ENCODE measurements around the gene TFF2. TPM values are rescaled to one million over a fixed set of nuclear protein-coding genes. Genes with fewer than 3 reads are reported as not detected.

The TFF2 gene
- total RNA-seq, 1 experiment from 2014 or later: not detected

- H3K36me3 Mint-ChIP-seq (ENCODE audit: insufficient read depth, unreplicated experiment): no peaks in the 10 kb centered on the region
- peaks cover 2% of the 10 kb centered on the region for H3K9me3 Mint-ChIP-seq (ENCODE audit: low read depth, unreplicated experiment)
- no peaks in the 10 kb centered on the region for H3K27me3 Mint-ChIP-seq (ENCODE audit: unreplicated experiment)
- no peak overlapping the region for H3K4me3 Mint-ChIP-seq (ENCODE audit: low read depth, unreplicated experiment)
- no peak for TF ChIP-seq CTCF (IDR thresholded peaks at IDR 0.05; ENCODE audit: unreplicated experiment)
- no peak overlapping the region for H3K27ac Mint-ChIP-seq (ENCODE audit: unreplicated experiment)
- CTCF ChIA-PET: interaction anchor here (1.4 kb wide), 1 partner anchor 22 kb away, joined by 4 read pairs; no protein-coding TSS in a partner anchor
- intact Hi-C loops (cut with micrococcal nuclease; ENCODE audit: unreplicated experiment): no loop called here
- peaks cover 20% of the 10 kb centered on the region for H3K4me1 Mint-ChIP-seq (ENCODE audit: low read depth, unreplicated experiment)
- no peak for DNase-seq
- no TSS peak for BruUV-seq (replicated peaks)
Observed at GRCh38 chr21:42360317-42360716, 9.5 kb upstream of the TFF2 start.

DNA sequence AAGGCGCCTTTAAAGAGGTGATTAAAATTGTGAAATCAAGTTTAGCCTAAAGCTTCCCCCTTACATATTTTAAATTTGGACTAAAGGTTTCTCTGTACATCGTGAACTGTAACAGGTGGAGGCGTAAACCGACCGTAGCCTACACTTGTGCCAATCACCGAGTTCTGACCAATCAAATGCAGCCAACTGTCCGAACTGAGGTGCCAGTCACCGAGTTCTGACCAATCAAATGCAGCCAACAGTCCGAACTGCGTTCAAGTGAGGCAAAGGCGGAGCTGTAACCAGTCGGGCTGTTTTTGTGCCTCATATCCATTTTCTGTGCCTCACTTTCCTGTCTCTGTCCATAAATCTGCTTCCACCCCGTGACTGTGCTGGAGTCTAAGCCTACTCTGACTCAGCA, 8.1 kb upstream of the TFF2 start:
- H3K4me1 Mint-ChIP-seq (ENCODE audit: low read depth, unreplicated experiment): peaks cover 15% of the 10 kb centered on the region
- no TSS peak for BruUV-seq (replicated peaks)
- H3K4me3 Mint-ChIP-seq (ENCODE audit: low read depth, unreplicated experiment): no peak overlapping the region
- H3K36me3 Mint-ChIP-seq (ENCODE audit: insufficient read depth, unreplicated experiment): no peaks in the 10 kb centered on the region
- H3K27ac Mint-ChIP-seq (ENCODE audit: unreplicated experiment): no peak overlapping the region
- intact Hi-C loops (cut with micrococcal nuclease; ENCODE audit: unreplicated experiment): no loop called here
- no peak for DNase-seq
- TF ChIP-seq CTCF (IDR thresholded peaks at IDR 0.05; ENCODE audit: unreplicated experiment): no peak
- CTCF ChIA-PET: no interaction called here
- peaks cover 2% of the 10 kb centered on the region for H3K27me3 Mint-ChIP-seq (ENCODE audit: unreplicated experiment)
- peaks cover 2% of the 10 kb centered on the region for H3K9me3 Mint-ChIP-seq (ENCODE audit: low read depth, unreplicated experiment)

- no peak for TF ChIP-seq CTCF (IDR thresholded peaks at IDR 0.05; ENCODE audit: unreplicated experiment)
- Mint-ChIP-seq H3K27me3 (ENCODE audit: unreplicated experiment) (peaks cover 9% of the 10 kb centered on the region), H3K36me3 (ENCODE audit: insufficient read depth, unreplicated experiment) (no peaks in the 10 kb centered on the region), H3K4me3 (ENCODE audit: low read depth, unreplicated experiment) (no peak overlapping the region), H3K27ac (ENCODE audit: unreplicated experiment) (no peak overlapping the region), H3K4me1 (ENCODE audit: low read depth, unreplicated experiment) (peaks cover 10% of the 10 kb centered on the region), H3K9me3 (ENCODE audit: low read depth, unreplicated experiment) (peaks cover 5% of the 10 kb centered on the region)
- DNase-seq: no peak
- no TSS peak for BruUV-seq (replicated peaks)
- CTCF ChIA-PET: no interaction called here
- intact Hi-C loops (cut with micrococcal nuclease; ENCODE audit: unreplicated experiment): no loop called here
Observed at GRCh38 chr21:42358261-42358660, 7.5 kb upstream of the TFF2 start.

- peaks cover 10% of the 10 kb centered on the region for H3K4me1 Mint-ChIP-seq (ENCODE audit: low read depth, unreplicated experiment)
- H3K4me3 Mint-ChIP-seq (ENCODE audit: low read depth, unreplicated experiment): no peak overlapping the region
- intact Hi-C loops (cut with micrococcal nuclease; ENCODE audit: unreplicated experiment): no loop called here
- TF ChIP-seq CTCF (IDR thresholded peaks at IDR 0.05; ENCODE audit: unreplicated experiment): no peak
- H3K27ac Mint-ChIP-seq (ENCODE audit: unreplicated experiment): no peak overlapping the region
- BruUV-seq (replicated peaks): no TSS peak
- CTCF ChIA-PET: no interaction called here
- H3K27me3 Mint-ChIP-seq (ENCODE audit: unreplicated experiment): peaks cover 17% of the 10 kb centered on the region
- no peak for DNase-seq
- peaks cover 6% of the 10 kb centered on the region for H3K9me3 Mint-ChIP-seq (ENCODE audit: low read depth, unreplicated experiment)
- H3K36me3 Mint-ChIP-seq (ENCODE audit: insufficient read depth, unreplicated experiment): no peaks in the 10 kb centered on the region
Observed at GRCh38 chr21:42357307-42357706, 6.5 kb upstream of the TFF2 start.

Measured in Calu3 (cell line).